Breast epithelium (tissue), 4 donors: ENCODE data around the gene INVS. TPM values are rescaled to one million over a fixed set of nuclear protein-coding genes. Genes with fewer than 3 reads are reported as not detected.
"Not testable (repeated sequence)": the region's sequence is repeated elsewhere in the genome, so short reads cannot be mapped to it uniquely, and the experiment has no call there.

ENCODE experiments used
- DNase-seq, 2 donors: peaks; one replicate each; pipeline ENCODE4 v3.0.0-alpha.2; 2019; ENCODE audit warnings: low spot score in 2 of 2
- H3K27ac ChIP-seq, 2 donors: fragments of 200-600 bp; sonication (generic) in 1 of 2; one replicate each; pipeline ENCODE4 v1.5.1; 2016 to 2019; ENCODE audit warnings: mild to moderate bottlenecking in 1 of 2
- H3K27me3 ChIP-seq, 2 donors: fragments of 200-600 bp; sonication (generic) in 1 of 2; one replicate each; pipeline versions ENCODE4 v1.5.1 to v1.6.0; 2017 to 2019; ENCODE audit warnings: control low read depth in 1 of 2, mild to moderate bottlenecking in 1 of 2
- H3K36me3 ChIP-seq: fragments of 200-600 bp; one replicate; pipeline ENCODE4 v1.5.1; 2019
- H3K4me1 ChIP-seq, 2 donors: fragments of 200-600 bp; sonication (generic); one replicate each; pipeline ENCODE4 v1.5.1; 2016 to 2019; ENCODE audit warnings: control low read depth in 1 of 2
- H3K4me3 ChIP-seq, 3 donors: fragments of 200-600 bp; sonication (generic); 1 replicate in 2 of 3; 2 replicates in 1 of 3; pipeline ENCODE4 v1.5.1; 2016 to 2019; ENCODE audit warnings: mild to moderate bottlenecking in 3 of 3, moderate library complexity in 2 of 3
- H3K9me3 ChIP-seq, 2 donors: fragments of 200-600 bp; sonication (generic) in 1 of 2; one replicate each; pipeline ENCODE4 v1.5.1; 2016 to 2019; ENCODE audit warnings: control low read depth in 1 of 2
- POLR2A ChIP-seq: fragments of 450-650 bp; IDR thresholded peaks from one replicate; pipeline ENCODE4 v1.6.1; 2016; ENCODE audit warnings: antibody characterized with exemption, mild to moderate bottlenecking, moderate library complexity
- POLR2AphosphoS5 ChIP-seq, 3 donors: sonication (generic); formaldehyde crosslinking; IDR thresholded peaks; one replicate each; pipeline ENCODE4 v1.6.1; 2017; ENCODE audit warnings: antibody characterized with exemption in 3 of 3
- intact Hi-C: fragments of 100-400 bp; cut with DNase I; formaldehyde crosslinking; loops from one replicate; pipeline ENCODE4 v1.15.1; 2023; ENCODE audit warnings: low total_unique reads
- total RNA-seq, 3 donors: library from RNA; depleted of rRNA; stranded (reverse); fragments of >200 nt; gene quantifications; one replicate each; pipeline ENCODE4 v1.1.0, GENCODE V29; 2016
- TF ChIP-seq, protein P1 (sequence below), 3 donors: fragments of 450-650 bp; IDR thresholded peaks; one replicate each; pipeline ENCODE4 v1.5.1; 2016 to 2017; ENCODE audit warnings: antibody characterized with exemption in 3 of 3, mild to moderate bottlenecking in 3 of 3, moderate library complexity in 3 of 3

The INVS gene
- total RNA-seq, 3 donors from 2014 or later = 30.7 to 36.0 (median 34.7) TPM

DNA sequence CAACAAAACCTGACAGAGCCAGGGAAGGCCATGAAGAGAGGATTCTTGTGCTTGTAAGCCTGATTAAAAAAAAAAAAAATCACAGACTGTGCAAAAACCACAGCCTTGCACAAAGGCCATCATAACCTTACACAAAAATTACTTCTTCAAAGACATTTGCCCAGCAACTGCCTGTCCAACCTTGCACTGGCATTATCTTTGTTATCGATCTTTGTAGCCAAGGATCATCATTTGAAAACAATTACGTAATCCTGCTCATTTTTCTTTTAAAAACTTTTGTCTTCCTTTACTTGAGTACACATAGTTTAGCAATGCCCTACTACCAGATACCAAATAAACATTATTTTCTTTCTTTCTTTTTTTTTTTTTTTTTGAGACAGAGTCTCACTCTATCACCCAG is 128.6 kb downstream of the INVS start:
- intact Hi-C loops = no loop called here
- H3K36me3 ChIP-seq = no peaks in the 10 kb centered on the region
- no peaks in the 10 kb centered on the region for H3K4me1 ChIP-seq
- no peaks in the 10 kb centered on the region for H3K27me3 ChIP-seq
- DNase-seq = no peak
- no peak overlapping the region for H3K4me3 ChIP-seq
- H3K9me3 ChIP-seq = peaks cover 0 to 9% of the 10 kb centered on the region in 2 donors
- TF ChIP-seq POLR2A (no peak), POLR2AphosphoS5 (IDR thresholded peaks at IDR 0.05) (no peak)
- no peak overlapping the region for H3K27ac ChIP-seq

DNA sequence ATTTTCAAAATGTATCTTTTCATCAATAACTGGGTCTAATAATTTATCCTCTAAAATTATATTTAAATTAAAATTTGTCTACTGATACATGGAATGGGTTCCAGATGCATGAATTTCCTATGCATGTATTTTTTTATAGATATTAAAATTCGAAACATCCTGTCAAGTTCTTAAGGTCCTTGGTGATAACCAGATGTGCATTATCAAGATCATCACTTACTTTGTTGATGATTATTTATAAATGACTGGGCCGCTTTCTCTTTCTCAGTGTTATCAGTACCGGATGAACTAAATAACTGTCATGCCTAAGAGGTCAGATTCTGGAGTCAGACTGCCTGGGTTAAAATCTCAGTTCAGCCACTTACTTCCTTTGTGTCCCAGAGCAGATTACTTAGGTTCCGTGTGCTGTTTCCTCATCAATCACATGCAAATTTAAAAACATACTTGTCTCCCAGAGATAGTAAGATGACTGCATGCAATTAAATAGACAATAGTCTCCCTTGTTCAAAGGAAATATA is 129.4 kb downstream of the INVS start:
- no peak for DNase-seq
- no peak overlapping the region for H3K4me3 ChIP-seq
- intact Hi-C loops = no loop called here
- H3K27ac ChIP-seq = no peak overlapping the region
- no peaks in the 10 kb centered on the region for H3K4me1 ChIP-seq
- TF ChIP-seq POLR2AphosphoS5 (IDR thresholded peaks at IDR 0.05) (no peak), POLR2A (no peak)
- TF ChIP-seq, protein P1, sequence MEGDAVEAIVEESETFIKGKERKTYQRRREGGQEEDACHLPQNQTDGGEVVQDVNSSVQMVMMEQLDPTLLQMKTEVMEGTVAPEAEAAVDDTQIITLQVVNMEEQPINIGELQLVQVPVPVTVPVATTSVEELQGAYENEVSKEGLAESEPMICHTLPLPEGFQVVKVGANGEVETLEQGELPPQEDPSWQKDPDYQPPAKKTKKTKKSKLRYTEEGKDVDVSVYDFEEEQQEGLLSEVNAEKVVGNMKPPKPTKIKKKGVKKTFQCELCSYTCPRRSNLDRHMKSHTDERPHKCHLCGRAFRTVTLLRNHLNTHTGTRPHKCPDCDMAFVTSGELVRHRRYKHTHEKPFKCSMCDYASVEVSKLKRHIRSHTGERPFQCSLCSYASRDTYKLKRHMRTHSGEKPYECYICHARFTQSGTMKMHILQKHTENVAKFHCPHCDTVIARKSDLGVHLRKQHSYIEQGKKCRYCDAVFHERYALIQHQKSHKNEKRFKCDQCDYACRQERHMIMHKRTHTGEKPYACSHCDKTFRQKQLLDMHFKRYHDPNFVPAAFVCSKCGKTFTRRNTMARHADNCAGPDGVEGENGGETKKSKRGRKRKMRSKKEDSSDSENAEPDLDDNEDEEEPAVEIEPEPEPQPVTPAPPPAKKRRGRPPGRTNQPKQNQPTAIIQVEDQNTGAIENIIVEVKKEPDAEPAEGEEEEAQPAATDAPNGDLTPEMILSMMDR (IDR thresholded peaks at IDR 0.05) = no peak
- peaks cover 0 to 12% of the 10 kb centered on the region in 2 donors for H3K9me3 ChIP-seq
- H3K36me3 ChIP-seq = no peaks in the 10 kb centered on the region
- H3K27me3 ChIP-seq = no peaks in the 10 kb centered on the region

DNA sequence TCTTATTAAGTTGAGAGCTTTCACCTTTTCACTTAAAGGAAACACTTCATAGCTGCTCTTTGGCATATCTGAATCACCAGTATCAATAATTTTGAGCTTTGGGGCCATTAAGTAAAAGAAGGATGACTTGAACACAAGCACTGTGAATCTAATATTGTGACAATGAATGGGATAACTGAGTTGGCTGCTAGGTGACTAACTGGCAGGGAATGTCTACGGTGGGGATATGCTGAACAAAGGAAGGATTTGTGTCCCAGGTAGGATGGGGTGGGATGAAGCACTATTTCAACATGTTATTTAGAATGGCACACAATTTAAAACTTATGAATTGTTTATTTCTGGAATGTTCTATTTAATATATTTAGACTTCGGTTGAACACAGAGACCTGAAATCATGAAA is 130.1 kb downstream of the INVS start:
- intact Hi-C loops = no loop called here
- DNase-seq = no peak
- Histone ChIP-seq H3K9me3 (peaks cover 0 to 12% of the 10 kb centered on the region in 2 donors), H3K4me1 (no peaks in the 10 kb centered on the region), H3K36me3 (no peaks in the 10 kb centered on the region), H3K4me3 (no peak overlapping the region), H3K27me3 (no peaks in the 10 kb centered on the region), H3K27ac (no peak overlapping the region)
- TF ChIP-seq POLR2AphosphoS5 (IDR thresholded peaks at IDR 0.05) (no peak), POLR2A (no peak)
- TF ChIP-seq, protein P1 (IDR thresholded peaks at IDR 0.05) = no peak

DNA sequence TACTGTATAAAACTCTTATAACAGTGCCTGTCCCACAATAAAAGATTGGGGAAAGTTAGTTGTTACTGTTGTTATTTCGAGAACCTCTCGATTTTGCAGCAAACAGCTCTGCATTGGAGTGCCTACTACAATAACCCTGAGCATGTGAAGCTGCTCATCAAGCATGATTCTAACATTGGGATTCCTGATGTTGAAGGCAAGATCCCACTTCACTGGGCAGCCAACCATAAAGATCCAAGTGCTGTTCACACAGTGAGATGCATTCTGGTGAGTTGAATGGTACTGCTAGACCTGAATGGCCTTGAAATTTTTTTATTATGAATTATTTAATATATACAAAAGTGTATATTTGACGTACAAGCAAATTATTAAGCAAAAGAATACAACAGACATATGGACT is 130.5 kb downstream of the INVS start:
- TF ChIP-seq, protein P1 (IDR thresholded peaks at IDR 0.05) = no peak
- no peak for TF ChIP-seq POLR2A
- no peak for TF ChIP-seq POLR2AphosphoS5 (IDR thresholded peaks at IDR 0.05)
- intact Hi-C loops = no loop called here
- Histone ChIP-seq H3K36me3 (no peaks in the 10 kb centered on the region), H3K27me3 (no peaks in the 10 kb centered on the region), H3K4me1 (no peaks in the 10 kb centered on the region), H3K27ac (no peak overlapping the region), H3K9me3 (peaks cover 0 to 12% of the 10 kb centered on the region in 2 donors), H3K4me3 (no peak overlapping the region)
- no peak for DNase-seq

DNA sequence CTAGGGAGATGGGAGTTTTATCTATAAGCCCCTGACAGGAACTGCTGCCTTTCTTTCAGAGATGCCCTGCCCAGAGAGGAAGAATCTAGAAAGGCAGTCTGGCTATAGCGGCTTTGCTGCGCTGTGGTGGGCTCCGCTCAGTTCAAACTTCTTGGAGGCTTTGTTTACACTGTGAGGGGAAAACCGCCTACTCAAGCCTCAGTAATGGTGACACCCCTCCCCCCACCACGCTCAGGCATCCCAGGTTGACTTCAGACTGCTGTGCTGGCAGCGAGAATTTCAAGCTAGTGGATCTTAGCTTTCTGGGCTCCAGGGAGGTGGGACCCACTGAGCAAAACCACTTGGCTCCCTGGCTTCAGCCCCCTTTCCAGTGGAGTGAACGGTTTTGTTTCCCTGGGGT is 137.9 kb downstream of the INVS start:
- H3K27ac ChIP-seq, H3K9me3 ChIP-seq, DNase-seq, H3K4me1 ChIP-seq, H3K36me3 ChIP-seq, H3K4me3 ChIP-seq, intact Hi-C loops, H3K27me3 ChIP-seq: not testable (repeated sequence)

DNA sequence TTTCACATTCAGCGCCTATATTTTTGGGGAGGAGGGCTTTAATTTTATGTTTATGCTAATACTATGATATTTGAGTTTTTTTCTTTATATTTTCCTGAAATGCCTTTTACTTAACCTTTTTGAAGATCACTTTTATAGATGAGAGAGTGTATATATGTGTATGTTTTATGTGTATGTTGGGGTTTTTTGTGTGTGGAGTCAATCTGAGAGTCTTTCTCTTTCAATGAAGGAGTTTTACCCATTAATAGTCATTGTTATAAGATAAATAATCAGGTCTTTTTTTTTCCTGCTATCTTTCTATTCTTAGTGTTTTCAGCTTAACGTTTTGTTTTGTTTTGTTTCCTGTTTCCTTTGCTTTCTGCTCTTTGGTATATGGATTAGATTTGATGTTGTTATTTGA is 141.5 kb downstream of the INVS start:
- intact Hi-C loops = no loop called here
- H3K36me3 ChIP-seq = peaks cover 4% of the 10 kb centered on the region
- no peaks in the 10 kb centered on the region for H3K27me3 ChIP-seq
- H3K9me3 ChIP-seq = no peaks in the 10 kb centered on the region
- TF ChIP-seq, protein P1 (IDR thresholded peaks at IDR 0.05) = no peak
- TF ChIP-seq POLR2AphosphoS5 (IDR thresholded peaks at IDR 0.05) = no peak
- no peak for TF ChIP-seq POLR2A
- no peak overlapping the region for H3K4me3 ChIP-seq
- H3K27ac ChIP-seq = no peak overlapping the region
- DNase-seq = no peak
- H3K4me1 ChIP-seq = no peaks in the 10 kb centered on the region
